NB4 (cell line): ENCODE measurements around the gene AKT3.

Experiments used
- CTCF ChIP-seq: IDR thresholded peaks from one replicate; pipeline ENCODE4 v1.5.1; 2012; ENCODE audit warnings: low read depth, low read length
- MAX ChIP-seq: IDR thresholded peaks from 2 replicates; pipeline ENCODE4 v1.6.1; 2011; ENCODE audit warnings: low read depth, low read length

DNA sequence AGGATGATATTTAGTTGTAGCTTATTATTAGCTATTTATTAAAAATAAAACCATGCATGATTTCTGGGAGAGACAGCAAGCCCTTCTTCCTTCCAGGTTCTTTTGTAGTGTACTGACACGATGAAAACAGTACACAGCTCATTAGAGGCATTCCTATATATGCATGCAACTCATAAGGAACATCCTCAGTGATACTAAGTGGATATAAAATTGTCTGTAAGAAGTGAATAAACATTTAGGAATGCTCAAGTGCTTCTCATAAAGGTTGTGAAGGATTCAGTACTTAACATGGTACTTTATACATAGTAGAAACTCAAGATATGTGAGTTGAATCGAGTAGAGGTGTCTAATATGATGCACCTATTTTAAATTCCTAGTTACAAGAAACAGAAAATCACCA lies 306.5 kb downstream of the AKT3 start:
- TF ChIP-seq CTCF (no peak), MAX (no peak)
